CD4-positive, alpha-beta T cell treated with Interleukin-2 at 100 ng/mL for 4 hours (primary cell): ENCODE data around the gene ANO10.
A peak's percentile ranks its signal among the peaks of the same experiment; 100 is the strongest.
"Not testable (repeated sequence)": the region's sequence is repeated elsewhere in the genome, so short reads cannot be mapped to it uniquely, and the experiment has no call there.

Experiments
- DNase-seq: peaks from one replicate; pipeline ENCODE4 v3.0.0-alpha.2; 2020; ENCODE audit warnings: low spot score

Gene ANO10

DNA sequence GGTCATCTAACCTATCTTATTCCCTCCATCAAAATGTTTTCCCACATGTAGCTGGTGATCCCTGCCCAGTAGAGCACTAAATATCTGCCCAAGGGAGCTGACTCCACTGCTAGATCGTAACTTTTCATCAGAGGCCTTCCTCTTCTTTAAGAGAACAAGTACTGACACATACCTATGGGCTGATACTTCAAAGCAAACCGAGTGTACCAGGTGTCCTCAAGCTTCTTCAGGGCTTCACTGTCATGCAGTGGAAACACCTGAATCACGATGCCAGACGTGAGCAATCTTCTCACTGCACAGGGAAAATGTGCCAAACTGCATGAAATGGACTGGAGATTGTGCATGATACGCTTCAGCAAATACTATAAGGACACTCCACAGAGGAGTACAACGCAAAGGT lies 41.6 kb downstream of the ANO10 start:
- no peak for DNase-seq

DNA sequence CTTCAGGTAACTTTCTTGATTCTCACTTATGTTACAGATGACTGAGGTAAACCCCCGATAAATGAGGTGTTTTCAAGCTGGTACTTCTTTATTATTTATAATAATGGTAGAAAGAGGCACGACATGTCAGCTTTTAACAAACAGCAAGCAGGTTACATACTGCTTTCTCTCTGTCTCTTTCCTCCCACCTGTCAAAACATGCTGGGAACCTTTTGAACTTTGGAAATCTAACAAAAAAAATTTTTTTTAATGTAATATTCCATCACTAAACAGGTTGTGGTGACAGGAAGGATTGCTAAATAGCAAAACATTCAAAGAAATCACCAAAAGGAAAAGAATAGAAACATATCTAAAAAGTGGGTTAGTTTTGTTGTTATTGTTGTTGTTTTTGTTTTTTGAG lies 48.2 kb downstream of the ANO10 start:
- DNase-seq = no peak

GRCh38 chr3:43565661-43566341 lies 56.0 kb downstream of the ANO10 start:
- not testable (repeated sequence) for DNase-seq

DNA sequence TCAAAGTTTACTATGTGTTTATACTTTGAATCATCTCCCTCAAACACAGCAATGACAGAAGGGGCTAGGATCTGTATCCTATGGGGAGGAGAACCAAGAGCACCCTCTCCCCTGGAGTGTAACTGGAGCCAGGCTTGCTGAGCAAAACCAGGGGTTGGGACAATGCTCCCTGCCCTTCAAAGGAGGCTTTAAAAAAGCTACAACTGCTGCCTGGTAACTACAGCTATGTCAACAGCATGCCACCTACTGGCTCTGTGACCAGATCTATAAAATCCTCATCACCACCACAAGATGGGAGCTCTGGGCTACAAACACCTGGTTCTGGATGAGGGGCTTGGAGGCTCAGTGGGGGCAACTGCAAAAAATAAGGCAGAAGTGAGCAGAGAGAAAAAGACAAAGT lies 61.9 kb downstream of the ANO10 start:
- DNase-seq = no peak

DNA sequence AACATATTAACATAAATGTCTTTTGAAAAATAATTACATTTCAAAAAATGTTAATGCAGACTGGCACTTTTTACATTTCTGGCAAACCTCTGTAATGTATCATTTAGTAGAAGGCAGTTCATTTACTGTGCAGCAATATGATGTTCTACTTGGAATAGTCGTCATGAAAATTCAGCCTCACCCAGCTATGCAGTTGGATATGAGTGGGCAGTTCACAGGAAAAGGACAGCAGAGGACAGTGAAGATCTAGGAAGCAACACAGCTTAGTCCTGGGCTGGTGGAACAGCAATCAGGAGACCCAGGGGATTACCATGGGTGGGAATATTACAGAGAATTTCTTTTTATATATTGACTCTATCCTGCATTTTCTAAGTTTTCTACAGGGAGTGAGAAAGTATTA lies 63.6 kb downstream of the ANO10 start:
- no peak for DNase-seq

GRCh38 chr3:43549626-43550290 lies 72.1 kb downstream of the ANO10 start:
- DNase-seq = no peak

GRCh38 chr3:43544277-43544676 lies 77.5 kb downstream of the ANO10 start:
- peak; percentile 60 for DNase-seq

- DNase-seq = no peak
Measured at GRCh38 chr3:43542328-43543043, 79.3 kb downstream of the ANO10 start.

GRCh38 chr3:43540624-43541023 lies 81.2 kb downstream of the ANO10 start:
- DNase-seq = no peak

DNA sequence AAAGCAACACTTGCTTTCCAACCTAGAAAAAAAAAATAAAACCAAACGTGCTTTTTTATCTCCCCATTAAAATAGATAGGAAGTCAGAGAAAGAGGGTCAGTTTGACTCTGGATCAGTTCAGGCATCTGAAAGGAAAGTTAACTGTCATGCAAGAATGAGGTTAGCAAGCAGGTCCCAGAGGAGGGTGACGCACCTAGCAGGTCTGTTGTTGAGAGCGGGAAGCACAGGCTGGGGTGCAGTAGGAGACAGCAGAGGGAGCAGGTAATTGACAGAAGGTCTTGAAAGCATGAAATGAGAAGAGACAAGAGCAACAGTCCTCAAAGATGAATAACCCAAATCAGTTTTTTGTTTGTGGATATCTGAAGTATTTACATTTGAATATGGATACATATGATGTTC lies 82.5 kb downstream of the ANO10 start:
- DNase-seq = no peak

DNA sequence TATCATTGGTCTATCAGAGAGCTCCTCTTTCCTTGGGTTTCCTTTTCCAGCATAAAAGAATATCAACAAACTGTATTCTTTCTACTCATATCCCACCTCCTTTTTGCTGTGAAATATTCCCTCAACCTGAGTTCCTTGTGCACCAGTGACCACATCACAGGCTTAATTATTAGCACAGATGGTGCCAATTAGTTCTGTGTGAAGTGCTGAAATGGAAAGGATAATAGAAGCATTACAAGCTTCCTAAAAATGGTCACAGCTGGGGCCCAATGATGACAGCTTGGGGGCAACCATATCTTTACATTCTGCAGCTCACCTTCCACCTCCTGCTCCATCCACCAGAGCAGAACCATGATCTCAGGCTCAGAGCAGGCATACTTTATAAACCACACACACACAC lies 84.6 kb downstream of the ANO10 start:
- no peak for DNase-seq

DNA sequence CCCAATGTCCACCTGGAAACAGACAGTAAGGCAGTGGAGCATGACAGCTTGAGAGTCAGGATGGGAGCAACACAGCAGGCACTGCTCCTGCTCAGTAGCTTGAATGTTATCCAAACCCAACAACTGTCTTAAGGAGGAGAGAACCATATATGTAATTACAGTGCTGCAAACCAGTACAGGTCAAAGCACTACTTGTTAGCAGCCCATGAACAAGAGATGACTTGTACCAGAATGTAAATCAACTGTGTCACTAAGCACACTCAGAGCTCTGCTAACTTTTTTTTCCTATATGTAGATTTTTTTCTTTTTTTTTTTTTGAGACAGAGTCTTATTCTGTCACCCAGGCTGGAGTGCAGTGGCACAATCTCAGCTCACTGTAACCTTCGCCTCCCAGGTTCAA lies 87.1 kb downstream of the ANO10 start:
- DNase-seq = no peak

- DNase-seq = no peak
Measured at GRCh38 chr3:43533009-43533408, 88.8 kb downstream of the ANO10 start.

DNA sequence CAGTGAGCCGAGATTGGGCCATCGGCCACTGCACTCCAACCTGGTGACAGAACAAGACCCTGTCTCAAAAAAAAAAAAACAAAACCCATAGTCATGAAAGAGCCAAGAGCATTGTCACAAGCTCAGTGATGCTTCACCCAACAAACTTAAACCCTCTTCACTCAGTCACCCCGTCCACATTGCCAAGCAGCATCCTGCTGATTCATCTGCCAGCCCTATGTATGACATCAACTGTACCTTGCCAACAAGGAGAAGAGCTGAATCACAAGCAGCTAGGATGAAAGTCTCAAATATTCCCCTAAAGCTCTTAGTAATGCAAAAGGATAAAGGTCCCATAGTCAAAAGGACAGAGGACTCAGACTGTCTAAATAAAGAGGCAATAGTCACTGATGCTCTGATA lies 90.0 kb downstream of the ANO10 start:
- DNase-seq = no peak

GRCh38 chr3:43528498-43529099 lies 93.2 kb downstream of the ANO10 start:
- no peak for DNase-seq

GRCh38 chr3:43526956-43527355 lies 94.9 kb downstream of the ANO10 start:
- DNase-seq = no peak

DNA sequence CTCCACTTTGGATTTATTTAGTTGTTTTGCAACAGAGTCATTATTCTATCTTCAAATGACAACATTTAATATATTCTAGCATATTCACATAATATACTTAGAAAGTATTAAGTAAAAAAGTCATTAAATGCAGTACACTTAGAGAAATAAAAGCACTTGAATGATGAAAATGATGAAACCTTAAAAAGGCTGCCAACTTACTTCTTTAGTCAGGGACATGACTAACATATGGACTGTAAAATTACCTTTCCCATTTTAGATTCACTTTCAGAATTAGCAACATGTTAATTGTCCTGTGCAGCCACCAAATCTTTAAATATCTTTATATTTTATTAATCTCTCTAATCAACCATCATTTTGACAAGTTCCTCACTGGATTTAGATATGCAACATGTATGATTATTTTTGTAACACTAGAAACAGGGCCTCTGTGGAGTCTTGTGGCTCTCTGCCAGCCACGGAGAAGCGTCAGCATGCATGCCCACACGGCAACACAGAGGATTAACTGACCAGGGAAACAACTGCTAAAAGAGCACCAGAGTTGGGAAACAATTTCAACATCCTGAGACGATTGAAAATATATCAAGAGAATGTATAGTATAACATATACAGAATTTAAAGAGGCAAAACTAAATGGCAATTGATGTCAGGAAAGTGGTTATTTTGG lies 95.7 kb downstream of the ANO10 start:
- DNase-seq = no peak

- no peak for DNase-seq
Measured at GRCh38 chr3:43525386-43525785, 96.4 kb downstream of the ANO10 start.

- no peak for DNase-seq
Measured at GRCh38 chr3:43523454-43524053, 98.3 kb downstream of the ANO10 start.

- no peak for DNase-seq
Measured at GRCh38 chr3:43522727-43523362, 99.0 kb downstream of the ANO10 start.

DNA sequence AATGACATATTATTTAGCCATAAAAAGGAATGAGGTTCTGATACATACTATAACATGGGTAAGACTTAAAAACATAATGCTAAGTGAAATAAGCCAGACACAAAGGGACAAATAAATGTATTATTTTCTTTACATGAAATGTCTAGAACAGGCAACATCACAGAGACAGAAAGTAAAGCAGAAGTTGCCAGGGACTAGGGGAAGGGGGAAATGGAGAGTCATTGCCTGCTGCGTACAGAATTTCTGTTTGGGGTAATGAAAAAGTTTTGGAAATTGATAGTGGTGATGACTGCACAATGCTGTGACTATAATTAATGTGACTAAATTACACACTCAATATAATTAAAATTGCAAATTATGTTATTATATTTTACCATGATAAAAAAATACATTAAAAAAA lies 99.9 kb downstream of the ANO10 start:
- DNase-seq = no peak
